Mesendoderm (in vitro differentiated cells): ENCODE results near the gene COX14.
"Not testable (repeated sequence)": the region's sequence is repeated elsewhere in the genome, so short reads cannot be mapped to it uniquely, and the experiment has no call there.

Experiments
- DNase-seq: peaks from one replicate; pipeline ENCODE4 v3.0.0; 2013
- H2AK5ac ChIP-seq: 2 replicates; pipeline ENCODE4 v1.6.1; 2013; ENCODE audit warnings: low read length, inconsistent platforms
- H2BK120ac ChIP-seq: 2 replicates; pipeline ENCODE4 v1.6.1; 2013; ENCODE audit warnings: low read depth, mild to moderate bottlenecking, low read length, moderate library complexity, mixed read lengths
- H2BK15ac ChIP-seq: replicated peaks from 2 replicates; pipeline ENCODE4 v1.6.1; 2013; ENCODE audit warnings: low read depth, mild to moderate bottlenecking, moderate library complexity
- H2BK5ac ChIP-seq: 2 replicates; pipeline ENCODE4 v1.6.1; 2013; ENCODE audit warnings: low read length, inconsistent platforms
- H3K18ac ChIP-seq: 2 replicates; pipeline ENCODE4 v1.6.1; 2013; ENCODE audit warnings: mild to moderate bottlenecking, low read length, mixed read lengths
- H3K23ac ChIP-seq: one replicate; pipeline ENCODE4 v1.6.1; 2013; ENCODE audit warnings: low read length
- H3K27ac ChIP-seq: 2 replicates; pipeline ENCODE4 v1.5.1; 2013; ENCODE audit warnings: low read depth, mild to moderate bottlenecking, inconsistent platforms, low read length, moderate library complexity
- H3K27me3 ChIP-seq: 2 replicates; pipeline ENCODE4 v1.6.1; 2013; ENCODE audit warnings: low read length, control low read depth, mild to moderate bottlenecking, inconsistent platforms; ENCODE audit not compliant: insufficient read depth, poor library complexity
- H3K36me3 ChIP-seq: 2 replicates; pipeline ENCODE4 v1.6.1; 2013; ENCODE audit warnings: low read length, inconsistent platforms; ENCODE audit not compliant: control insufficient read depth, insufficient read depth
- H3K4ac ChIP-seq: one replicate; pipeline ENCODE4 v1.6.1; 2013; ENCODE audit warnings: low read depth, mild to moderate bottlenecking, low read length, moderate library complexity
- H3K4me1 ChIP-seq: 2 replicates; pipeline ENCODE4 v1.6.1; 2013; ENCODE audit warnings: low read depth, low read length, inconsistent platforms; ENCODE audit not compliant: control insufficient read depth
- H3K4me2 ChIP-seq: 2 replicates; pipeline ENCODE4 v1.6.1; 2013; ENCODE audit warnings: low read length
- H3K4me3 ChIP-seq: 2 replicates; pipeline ENCODE4 v1.5.1; 2013; ENCODE audit warnings: mild to moderate bottlenecking, low read length
- H3K56ac ChIP-seq: one replicate; pipeline ENCODE4 v1.6.1; 2013; ENCODE audit warnings: low read length
- H3K79me1 ChIP-seq: 2 replicates; pipeline ENCODE4 v1.6.1; 2013; ENCODE audit warnings: low read length, inconsistent platforms
- H3K79me2 ChIP-seq: 2 replicates; pipeline ENCODE4 v1.6.1; 2013; ENCODE audit warnings: mild to moderate bottlenecking, low read length; ENCODE audit not compliant: control insufficient read depth, insufficient read depth
- H3K9ac ChIP-seq: 2 replicates; pipeline ENCODE4 v1.6.1; 2013; ENCODE audit warnings: low read length, inconsistent platforms
- H4K5ac ChIP-seq: one replicate; pipeline ENCODE4 v1.6.1; 2013; ENCODE audit warnings: low read length
- H4K8ac ChIP-seq: one replicate; pipeline ENCODE4 v1.6.1; 2013; ENCODE audit warnings: low read depth, mild to moderate bottlenecking, control low read depth, low read length, moderate library complexity
- WGBS: extraction: QIAGEN DNeasy Blood & Tissue Kit; methylation state at CpG from one replicate; pipeline ENCODE4 v1.1.7; 2013; ENCODE audit warnings: low lambda C conversion rate, missing lambda C conversion rate; ENCODE audit not compliant: insufficient coverage; ENCODE audit errors: extremely low coverage; 5-methylcytosine and 5-hydroxymethylcytosine counted together

The COX14 gene

DNA sequence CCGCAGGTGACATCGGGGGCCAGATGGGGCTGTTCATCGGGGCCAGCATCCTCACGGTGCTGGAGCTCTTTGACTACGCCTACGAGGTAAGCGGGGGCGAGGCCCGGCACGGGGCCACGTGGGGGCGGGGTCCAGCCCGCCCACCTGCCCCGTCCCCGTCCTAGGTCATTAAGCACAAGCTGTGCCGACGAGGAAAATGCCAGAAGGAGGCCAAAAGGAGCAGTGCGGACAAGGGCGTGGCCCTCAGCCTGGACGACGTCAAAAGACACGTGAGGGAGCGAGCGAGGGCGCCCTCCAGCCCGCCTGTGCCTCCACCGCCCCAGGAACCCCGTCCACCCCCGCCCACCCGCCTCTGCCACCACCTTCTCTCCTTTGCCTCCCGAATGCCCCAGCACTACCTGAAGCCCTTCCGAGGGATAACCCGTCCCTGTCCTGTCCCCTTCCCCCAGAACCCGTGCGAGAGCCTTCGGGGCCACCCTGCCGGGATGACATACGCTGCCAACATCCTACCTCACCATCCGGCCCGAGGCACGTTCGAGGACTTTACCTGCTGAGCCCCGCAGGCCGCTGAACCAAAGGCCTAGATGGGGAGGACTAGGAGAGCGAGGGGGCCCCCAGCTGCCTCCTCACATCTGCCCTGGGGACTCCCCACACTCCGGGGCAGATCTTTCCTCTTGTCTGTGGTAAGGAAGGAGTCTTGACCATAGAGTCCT, 30.8 kb upstream of the COX14 start:
- Histone ChIP-seq H4K5ac (no peak overlapping the region), H3K18ac (no peak overlapping the region), H2AK5ac (no peak overlapping the region), H3K4me1 (peaks cover 3% of the 10 kb centered on the region), H2BK15ac (no peak overlapping the region), H3K9ac (no peak overlapping the region), H4K8ac (no peak overlapping the region), H3K23ac (no peak overlapping the region), H3K56ac (peak overlapping the region; percentile 30), H2BK120ac (no peak overlapping the region), H3K4me2 (no peak overlapping the region), H3K79me2 (peaks cover 9% of the 10 kb centered on the region), H3K79me1 (peaks cover 6% of the 10 kb centered on the region), H2BK5ac (no peak overlapping the region), H3K4ac (no peak overlapping the region), H3K36me3 (no peaks in the 10 kb centered on the region), H3K27ac (no peak overlapping the region), H3K27me3 (peaks cover 3% of the 10 kb centered on the region), H3K4me3 (no peak overlapping the region)
- no CpG with 5 or more reads among the region's 46 CpGs for WGBS
- peak; percentile 48 for DNase-seq

DNA sequence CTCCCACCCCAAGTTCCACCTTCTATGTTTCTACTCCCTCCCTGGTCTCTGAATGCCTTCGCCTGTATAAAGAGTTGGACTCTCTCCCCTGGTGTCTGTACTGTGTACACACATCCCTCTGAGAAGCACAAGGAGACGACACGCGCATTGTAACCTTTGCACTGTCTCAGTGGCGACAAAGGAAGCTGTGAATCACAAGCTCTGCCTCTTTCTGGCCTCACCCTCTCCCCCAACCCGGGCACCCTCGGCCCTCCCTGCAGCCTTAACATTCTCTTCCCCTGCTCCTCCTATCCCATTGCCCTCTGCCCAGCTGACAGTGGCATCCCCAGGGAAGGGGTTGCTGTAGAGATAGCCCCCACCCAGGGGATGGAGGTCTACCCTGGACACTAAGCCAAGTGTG, 29.4 kb upstream of the COX14 start:
- Histone ChIP-seq H3K4ac (no peak overlapping the region), H3K18ac (no peak overlapping the region), H2AK5ac (no peak overlapping the region), H3K36me3 (peaks cover 8% of the 10 kb centered on the region), H3K4me1 (peaks cover 3% of the 10 kb centered on the region), H3K23ac (no peak overlapping the region), H3K27me3 (peaks cover 3% of the 10 kb centered on the region), H2BK5ac (no peak overlapping the region), H2BK120ac (no peak overlapping the region), H3K4me2 (no peak overlapping the region), H3K79me2 (peaks cover 12% of the 10 kb centered on the region), H4K8ac (no peak overlapping the region), H3K27ac (no peak overlapping the region), H3K56ac (no peak overlapping the region), H3K4me3 (no peak overlapping the region), H3K9ac (no peak overlapping the region), H2BK15ac (no peak overlapping the region), H4K5ac (no peak overlapping the region), H3K79me1 (peaks cover 12% of the 10 kb centered on the region)
- no peak for DNase-seq
- no CpG with 5 or more reads among the region's 7 CpGs for WGBS

DNA sequence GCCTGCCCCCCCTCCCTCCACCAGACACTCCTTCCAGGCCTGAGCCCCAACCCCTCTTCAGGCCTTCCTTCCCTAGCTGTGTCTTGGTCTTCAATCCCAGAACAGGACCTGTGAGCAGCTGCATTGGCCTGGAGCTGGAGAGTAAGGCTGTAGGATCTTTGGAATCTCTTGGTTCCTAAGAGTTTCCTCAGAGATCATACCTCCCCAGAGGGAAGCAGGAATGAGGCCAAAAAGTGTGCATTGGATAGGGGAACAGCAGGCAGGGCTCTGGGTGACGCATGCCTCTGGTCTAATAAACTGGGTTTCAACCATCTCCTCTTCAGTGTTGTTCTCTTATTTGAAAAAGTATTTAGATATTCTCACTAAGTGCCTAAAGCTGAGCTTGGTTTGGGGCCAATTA, 28.7 kb upstream of the COX14 start:
- Histone ChIP-seq H3K56ac (no peak overlapping the region), H3K79me1 (peaks cover 12% of the 10 kb centered on the region), H3K27me3 (peaks cover 3% of the 10 kb centered on the region), H3K23ac (no peak overlapping the region), H3K79me2 (peaks cover 12% of the 10 kb centered on the region), H3K4me2 (no peak overlapping the region), H3K4me1 (peaks cover 3% of the 10 kb centered on the region), H2AK5ac (no peak overlapping the region), H3K4me3 (no peak overlapping the region), H3K18ac (no peak overlapping the region), H3K4ac (no peak overlapping the region), H2BK5ac (no peak overlapping the region), H4K8ac (no peak overlapping the region), H2BK120ac (no peak overlapping the region), H3K27ac (no peak overlapping the region), H3K36me3 (peaks cover 8% of the 10 kb centered on the region), H4K5ac (no peak overlapping the region), H2BK15ac (no peak overlapping the region), H3K9ac (no peak overlapping the region)
- WGBS: no CpG with 5 or more reads among the region's 1 CpG
- DNase-seq: no peak

DNA sequence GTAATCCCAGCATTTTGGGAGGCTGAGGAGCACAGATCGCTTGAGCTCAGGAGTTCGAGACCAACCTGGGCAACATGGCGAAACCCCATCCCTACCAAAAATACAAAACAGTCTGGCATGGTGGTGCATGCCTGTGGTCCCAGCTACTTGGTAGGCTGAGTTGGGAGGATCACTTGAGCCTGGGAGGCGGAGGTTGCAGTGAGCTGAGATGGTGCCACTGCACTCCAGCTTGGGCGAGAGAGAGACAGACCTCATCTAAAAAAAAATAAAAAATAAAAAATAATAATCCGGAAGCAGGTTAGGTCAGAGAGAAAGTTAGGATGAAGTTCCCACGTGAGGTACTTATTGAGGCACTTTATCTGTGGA, 27.6 kb upstream of the COX14 start:
- H3K79me1 ChIP-seq: peaks cover 12% of the 10 kb centered on the region
- H3K4me2 ChIP-seq: peak overlapping the region; percentile 79
- H2BK15ac ChIP-seq, H3K4ac ChIP-seq, H3K23ac ChIP-seq, H2BK120ac ChIP-seq, H3K27me3 ChIP-seq, DNase-seq, H3K4me1 ChIP-seq, H2AK5ac ChIP-seq, H4K8ac ChIP-seq, H3K18ac ChIP-seq: not testable (repeated sequence)
- WGBS: no CpG with 5 or more reads among the region's 7 CpGs
- H3K56ac ChIP-seq: peak overlapping the region; percentile 91
- peak overlapping the region; percentile 88 for H4K5ac ChIP-seq
- peak overlapping the region; percentile 50 for H2BK5ac ChIP-seq
- H3K27ac ChIP-seq: peak overlapping the region; percentile 20
- H3K79me2 ChIP-seq: peaks cover 12% of the 10 kb centered on the region
- peaks cover 12% of the 10 kb centered on the region for H3K36me3 ChIP-seq
- H3K4me3 ChIP-seq: peak overlapping the region; percentile 85
- H3K9ac ChIP-seq: peak overlapping the region; percentile 87

DNA sequence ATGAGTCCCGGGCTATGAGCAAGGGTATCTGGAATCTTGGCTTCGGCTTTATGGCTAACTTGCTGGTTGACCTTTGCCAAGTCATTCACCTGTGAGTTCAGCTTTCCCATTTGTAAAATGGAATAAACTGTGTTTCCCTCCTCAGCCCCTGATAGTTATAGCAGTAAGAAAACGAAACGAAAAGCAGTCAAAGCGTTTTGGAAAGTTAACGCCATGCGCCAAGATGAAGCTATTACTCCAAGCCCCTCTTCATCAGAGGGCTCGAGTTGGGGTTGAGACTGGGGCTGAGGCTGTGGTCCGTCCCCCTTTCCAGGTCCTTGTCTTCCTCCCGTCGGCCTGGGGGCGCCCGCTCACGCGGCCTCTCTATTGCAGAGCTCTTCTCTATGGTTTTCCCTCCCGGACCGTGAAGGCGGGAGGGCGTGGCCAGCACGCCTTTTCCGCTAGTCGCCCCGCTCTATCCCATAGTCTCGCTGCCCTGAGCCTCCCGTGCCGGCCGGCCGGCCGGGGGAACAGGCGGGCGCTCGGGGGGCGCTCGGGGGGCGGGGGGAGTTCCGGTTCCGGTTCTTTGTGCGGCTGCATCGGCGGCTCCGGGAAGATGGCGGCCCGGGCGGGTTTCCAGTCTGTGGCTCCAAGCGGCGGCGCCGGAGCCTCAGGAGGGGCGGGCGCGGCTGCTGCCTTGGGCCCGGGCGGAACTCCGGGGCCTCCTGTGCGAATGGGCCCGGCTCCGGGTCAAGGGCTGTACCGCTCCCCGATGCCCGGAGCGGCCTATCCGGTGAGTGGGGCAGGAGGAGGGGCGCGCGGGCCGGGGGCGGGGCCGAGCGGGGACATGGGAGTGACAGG, 27.0 kb upstream of the COX14 start, which contains the start of gene SMARCD1:
TSS of gene SMARCD1 (plus strand) at position 568 of the 840 bp plus-strand sequence. CDS start at position 596, 28 bp downstream.
- Histone ChIP-seq H3K9ac (peak within 1 kb of the TSS; percentile 87), H2BK5ac (peak within 1 kb of the TSS; percentile 50), H3K4me2 (peak within 1 kb of the TSS; percentile 79), H3K36me3 (peaks cover 14% of the 10 kb centered on the region), H3K23ac (no peak within 1 kb of the TSS), H3K4me1 (peaks cover 3% of the 10 kb centered on the region), H2BK120ac (no peak within 1 kb of the TSS), H3K4me3 (peak within 1 kb of the TSS; percentile 90), H3K4ac (peak within 1 kb of the TSS; percentile 93), H3K79me2 (peaks cover 12% of the 10 kb centered on the region), H4K8ac (peak within 1 kb of the TSS; percentile 87), H3K27ac (peak within 1 kb of the TSS; percentile 91), H3K79me1 (peaks cover 12% of the 10 kb centered on the region), H2AK5ac (no peak within 1 kb of the TSS), H2BK15ac (no peak within 1 kb of the TSS), H4K5ac (peak within 1 kb of the TSS; percentile 88), H3K27me3 (peaks cover 3% of the 10 kb centered on the region), H3K56ac (peak within 1 kb of the TSS; percentile 92), H3K18ac (peak within 1 kb of the TSS; percentile 98)
- no CpG with 5 or more reads among the region's 69 CpGs for WGBS
- DNase-seq: peak; percentile 97
